ENCODE results near the gene GOLIM4. TPM values are rescaled to one million over a fixed set of nuclear protein-coding genes. Genes with fewer than 3 reads are reported as not detected.

Gene GOLIM4
- total RNA-seq, 1 experiment from 2014 or later: 24.6 TPM

- no CpG with 5 or more reads among the region's 6 CpGs for WGBS (ENCODE audit: extremely low coverage, insufficient read length, low lambda C conversion rate)
- no peak for DNase-seq
- Mint-ChIP-seq H3K4me1 (peaks cover 48 to 51% of the 10 kb centered on the region in 2 experiments), H3K4me3 (no peak overlapping the region), H3K36me3 (ENCODE audit: insufficient read depth in 1 of 3, low read depth in 3 of 3) (no peaks in the 10 kb centered on the region; a peak in 1 of 7 replicates), H3K9me3 (no peaks in the 10 kb centered on the region), H3K27ac (peak overlapping the region in 1 of 3 experiments; percentile 51; a peak in 3 of 7 replicates), H3K27me3 (ENCODE audit: low read depth) (no peaks in the 10 kb centered on the region)
- H3K23ac ChIP-seq (ENCODE audit: insufficient read length, low read depth, low read length): no peak overlapping the region
- no peak overlapping the region for H2AFZ ChIP-seq (ENCODE audit: low read length)
- peaks cover 10% of the 10 kb centered on the region; the same call in 1 of the 2 replicates for H3K79me2 ChIP-seq (ENCODE audit: insufficient read depth, low read length)
- peaks cover 10% of the 10 kb centered on the region for H3K4me1 ChIP-seq (ENCODE audit: insufficient read depth, low read length)
- no peak overlapping the region for H3K9ac ChIP-seq (ENCODE audit: extremely low read depth, insufficient read length, low read length)
- no peak overlapping the region for H3K27ac ChIP-seq (ENCODE audit: insufficient read length, low read depth, low read length)
- H3K14ac ChIP-seq (ENCODE audit: insufficient read depth, low read length): no peak overlapping the region
- no peak overlapping the region for H2BK5ac ChIP-seq (ENCODE audit: insufficient read length, low read length)
- H2BK12ac ChIP-seq (ENCODE audit: insufficient read length, low read depth, low read length): no peak overlapping the region
- TF ChIP-seq CTCF (conservative IDR thresholded peaks at IDR 0.05): no peak
- H4K5ac ChIP-seq (ENCODE audit: insufficient read length, low read depth, low read length): no peak overlapping the region
- H3K4me2 ChIP-seq (ENCODE audit: insufficient read depth, insufficient read length, low read length): no peak overlapping the region
- H3K4ac ChIP-seq (ENCODE audit: low read depth, low read length): no peak overlapping the region
- no peak overlapping the region for H2BK120ac ChIP-seq (ENCODE audit: low read depth, low read length, poor library complexity, severe bottlenecking)
- no peak overlapping the region for H2BK20ac ChIP-seq (ENCODE audit: low read depth, low read length, poor library complexity, severe bottlenecking)
- H4K8ac ChIP-seq (replicated peaks; ENCODE audit: insufficient read length, low read depth, low read length): no peak overlapping the region
- no peaks in the 10 kb centered on the region for H3K27me3 ChIP-seq (ENCODE audit: insufficient read depth, low read length)
- H3K56ac ChIP-seq (ENCODE audit: insufficient read length, low read depth, low read length): no peak overlapping the region
- peaks cover 6% of the 10 kb centered on the region for H3K23me2 ChIP-seq (ENCODE audit: insufficient read length, low read depth, low read length, poor library complexity, severe bottlenecking)
- H4K20me1 ChIP-seq (ENCODE audit: control insufficient read depth, insufficient read depth, insufficient read length): no peaks in the 10 kb centered on the region
- no peaks in the 10 kb centered on the region for H3K9me3 ChIP-seq (ENCODE audit: control insufficient read depth, low read depth, low read length)
- no peak overlapping the region for H4K91ac ChIP-seq (ENCODE audit: insufficient read length, low read depth, low read length)
- no peak overlapping the region for H2BK15ac ChIP-seq (ENCODE audit: low read depth, low read length)
- H3K18ac ChIP-seq (ENCODE audit: insufficient read length, low read depth, low read length): no peak overlapping the region
- no peak overlapping the region for H2AK5ac ChIP-seq (ENCODE audit: insufficient read length, low read length)
- no peak overlapping the region for H3T11ph ChIP-seq (ENCODE audit: low read length)
- no peaks in the 10 kb centered on the region for H3K79me1 ChIP-seq (ENCODE audit: insufficient read depth, low read depth, low read length, poor library complexity, severe bottlenecking)
Observed at GRCh38 chr3:168090306-168091085, 5.2 kb downstream of the GOLIM4 start.
